RCC 7860 (cell line): ENCODE results near the gene FADS6.
"Not testable (repeated sequence)": the region's sequence is repeated elsewhere in the genome, so short reads cannot be mapped to it uniquely, and the experiment has no call there.

Experiments
- DNase-seq: peaks from one replicate; pipeline ENCODE4 v3.0.0-alpha.2; 2015; ENCODE audit warnings: low spot score
- FAIRE-seq: peaks from 2 replicates; lab custom pipeline; 2012; peaks lifted over from hg19 to GRCh38; lab: Jason Lieb, UNC

Gene FADS6

GRCh38 chr17:74921026-74921681 lies 27.7 kb upstream of the FADS6 start:
- no peak for FAIRE-seq
- no peak for DNase-seq

GRCh38 chr17:74920642-74921025 lies 27.2 kb upstream of the FADS6 start:
- FAIRE-seq (no peak), DNase-seq (no peak)

GRCh38 chr17:74920306-74920620 lies 26.8 kb upstream of the FADS6 start:
- FAIRE-seq (no peak), DNase-seq (no peak)

- DNase-seq (no peak), FAIRE-seq (no peak)
Observed at GRCh38 chr17:74919440-74920305, 26.2 kb upstream of the FADS6 start.

- FAIRE-seq: no peak
- DNase-seq: no peak
Observed at GRCh38 chr17:74918906-74919305, 25.5 kb upstream of the FADS6 start.

GRCh38 chr17:74917430-74917829 lies 24.0 kb upstream of the FADS6 start:
- DNase-seq: no peak
- FAIRE-seq: no peak

GRCh38 chr17:74916851-74917199 lies 23.4 kb upstream of the FADS6 start:
- FAIRE-seq (no peak), DNase-seq (no peak)

GRCh38 chr17:74916136-74916850 lies 22.9 kb upstream of the FADS6 start:
- DNase-seq: no peak
- no peak for FAIRE-seq

- DNase-seq, FAIRE-seq: not testable (repeated sequence)
Observed at GRCh38 chr17:74911423-74911822, 18.0 kb upstream of the FADS6 start.

GRCh38 chr17:74909097-74909496 lies 15.7 kb upstream of the FADS6 start:
- not testable (repeated sequence) for FAIRE-seq

GRCh38 chr17:74907012-74907411 lies 13.6 kb upstream of the FADS6 start:
- FAIRE-seq (no peak), DNase-seq (no peak)

More at GRCh38 chr17:74909097-74909496, 15.7 kb upstream of the FADS6 start:
- not testable (repeated sequence) for DNase-seq

GRCh38 chr17:74906214-74906793 lies 12.9 kb upstream of the FADS6 start:
- not testable (repeated sequence) for DNase-seq, FAIRE-seq

GRCh38 chr17:74904687-74905409 lies 11.4 kb upstream of the FADS6 start:
- no peak for FAIRE-seq
- DNase-seq: no peak

- DNase-seq (no peak), FAIRE-seq (no peak)
Observed at GRCh38 chr17:74903671-74904070, 10.2 kb upstream of the FADS6 start.

GRCh38 chr17:74903034-74903433 lies 9.6 kb upstream of the FADS6 start:
- DNase-seq (no peak), FAIRE-seq (no peak)

GRCh38 chr17:74901353-74902135 lies 8.1 kb upstream of the FADS6 start:
- no peak for FAIRE-seq
- DNase-seq: no peak

GRCh38 chr17:74900208-74900607 lies 6.8 kb upstream of the FADS6 start:
- DNase-seq (no peak), FAIRE-seq (no peak)

- DNase-seq (no peak), FAIRE-seq (no peak)
Observed at GRCh38 chr17:74898376-74898946, 5.0 kb upstream of the FADS6 start.

- FAIRE-seq (no peak), DNase-seq (no peak)
Observed at GRCh38 chr17:74893936-74894671, 671 bp upstream of the FADS6 start.
